Upper lobe of left lung (tissue), 6 donors: ENCODE data around the gene AGAP3. TPM values are rescaled to one million over a fixed set of nuclear protein-coding genes. Genes with fewer than 3 reads are reported as not detected.

Experiments used
- ATAC-seq, 2 donors: fragments of 200-7000 bp; cut with Tn5 transposase; one replicate each; pipeline ENCODE4 v1.9.1; 2022; ENCODE audit warnings: mild to moderate bottlenecking in 2 of 2, moderate library complexity in 2 of 2; ENCODE audit not compliant: low FRiP score in 2 of 2
- DNase-seq, 2 donors: peaks; one replicate each; pipeline ENCODE4 v3.0.0-alpha.2; 2019 to 2020
- H3K27ac ChIP-seq, 4 donors: fragments of 200-600 bp; sonication (generic); one replicate each; pipeline ENCODE4 v1.5.1; 2016 to 2019
- H3K27me3 ChIP-seq, 4 donors: fragments of 200-600 bp; sonication (generic); one replicate each; pipeline ENCODE4 v1.5.1; 2017 to 2019
- H3K36me3 ChIP-seq, 4 donors: fragments of 200-600 bp; sonication (generic); one replicate each; pipeline ENCODE4 v1.5.1; 2016 to 2019
- H3K4me1 ChIP-seq, 4 donors: fragments of 200-600 bp; sonication (generic); one replicate each; pipeline ENCODE4 v1.5.1; 2018 to 2019
- H3K4me3 ChIP-seq, 4 donors: fragments of 200-600 bp; sonication (generic); one replicate each; pipeline ENCODE4 v1.5.1; 2017 to 2019; ENCODE audit warnings: mild to moderate bottlenecking in 2 of 4, moderate library complexity in 1 of 4
- H3K9me3 ChIP-seq, 4 donors: fragments of 200-600 bp; sonication (generic); one replicate each; pipeline ENCODE4 v1.5.1; 2018 to 2019
- EP300 ChIP-seq, 4 donors: sonication (generic); formaldehyde crosslinking; IDR thresholded peaks; one replicate each; pipeline ENCODE4 v1.5.1; 2017; ENCODE audit warnings: antibody characterized with exemption in 4 of 4, control low read depth in 2 of 4
- POLR2A ChIP-seq, 4 donors: fragments of 450-650 bp; IDR thresholded peaks; one replicate each; pipeline ENCODE4 v1.5.1; 2016 to 2017; ENCODE audit warnings: antibody characterized with exemption in 4 of 4, mild to moderate bottlenecking in 2 of 4
- POLR2AphosphoS5 ChIP-seq, 2 donors: sonication (generic); formaldehyde crosslinking; IDR thresholded peaks; one replicate each; pipeline ENCODE4 v1.5.1; 2017; ENCODE audit warnings: antibody characterized with exemption in 2 of 2
- WGBS, 2 donors: methylation state at CpG; one replicate each; pipeline ENCODE4 v1.1.5; 2017 to 2018; 5-methylcytosine and 5-hydroxymethylcytosine counted together
- total RNA-seq, 6 donors: library from RNA; depleted of rRNA in 4 of 6; stranded (reverse); fragments of >200 nt in 4 of 6; gene quantifications; one replicate each; pipeline versions ENCODE4 v1.1.0 to v1.2.1, GENCODE V29; 2016 to 2021
- TF ChIP-seq, protein P1 (sequence below), 6 experiments: fragments of 450-650 bp in 4 of 6; fragments of 200-600 bp in 2 of 6; sonication (generic) in 2 of 6; IDR thresholded peaks; one replicate each; pipeline ENCODE4 v1.5.1; 2016 to 2019; ENCODE audit warnings: antibody characterized with exemption in 6 of 6
- donor health status: DM: no; HTN: no; CAD: no; lungs with moderate emphysema.
- donor health status: DM: no; HTN: yes; CAD: no; lungs with severe emphysema.

AGAP3 gene
- total RNA-seq, 6 donors from 2014 or later = 122 to 350 (median 182) TPM

DNA sequence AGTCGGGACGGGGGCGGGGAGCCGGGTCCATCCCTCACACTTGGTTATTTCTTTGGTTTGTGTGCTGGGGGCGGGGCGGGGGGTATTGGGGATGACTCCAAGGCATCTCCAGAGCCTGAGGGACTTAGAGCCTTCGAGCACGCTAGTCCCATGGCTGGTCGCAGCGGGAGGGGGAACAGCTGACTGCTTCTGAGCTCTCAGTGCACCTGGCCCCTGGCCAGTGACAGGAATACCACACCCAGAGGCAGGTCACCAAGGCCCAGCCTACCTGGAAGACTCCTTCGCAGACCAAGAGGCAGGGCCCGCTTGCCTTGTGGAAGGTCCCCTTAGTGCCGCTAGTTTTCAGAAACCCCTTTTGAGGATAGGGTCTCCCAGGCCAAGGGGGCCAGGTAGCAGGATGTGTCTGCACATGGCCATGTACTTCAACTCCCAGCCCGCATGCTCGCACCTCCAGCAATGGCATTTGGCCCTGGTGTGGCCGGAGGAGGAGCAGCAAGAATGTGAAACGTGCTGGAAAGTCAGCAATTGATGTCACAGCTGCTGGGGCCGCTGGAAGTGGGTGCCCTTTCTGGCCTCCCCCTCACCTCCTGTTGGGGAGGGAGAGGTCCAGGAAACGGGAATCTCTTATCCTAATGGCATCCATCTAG lies 40.3 kb downstream of the AGAP3 start:
- no peak for DNase-seq
- TF ChIP-seq EP300 (IDR thresholded peaks at IDR 0.05) = no peak
- TF ChIP-seq POLR2A (IDR thresholded peaks at IDR 0.05) = no peak
- TF ChIP-seq POLR2AphosphoS5 (IDR thresholded peaks at IDR 0.05) = no peak
- TF ChIP-seq, protein P1, sequence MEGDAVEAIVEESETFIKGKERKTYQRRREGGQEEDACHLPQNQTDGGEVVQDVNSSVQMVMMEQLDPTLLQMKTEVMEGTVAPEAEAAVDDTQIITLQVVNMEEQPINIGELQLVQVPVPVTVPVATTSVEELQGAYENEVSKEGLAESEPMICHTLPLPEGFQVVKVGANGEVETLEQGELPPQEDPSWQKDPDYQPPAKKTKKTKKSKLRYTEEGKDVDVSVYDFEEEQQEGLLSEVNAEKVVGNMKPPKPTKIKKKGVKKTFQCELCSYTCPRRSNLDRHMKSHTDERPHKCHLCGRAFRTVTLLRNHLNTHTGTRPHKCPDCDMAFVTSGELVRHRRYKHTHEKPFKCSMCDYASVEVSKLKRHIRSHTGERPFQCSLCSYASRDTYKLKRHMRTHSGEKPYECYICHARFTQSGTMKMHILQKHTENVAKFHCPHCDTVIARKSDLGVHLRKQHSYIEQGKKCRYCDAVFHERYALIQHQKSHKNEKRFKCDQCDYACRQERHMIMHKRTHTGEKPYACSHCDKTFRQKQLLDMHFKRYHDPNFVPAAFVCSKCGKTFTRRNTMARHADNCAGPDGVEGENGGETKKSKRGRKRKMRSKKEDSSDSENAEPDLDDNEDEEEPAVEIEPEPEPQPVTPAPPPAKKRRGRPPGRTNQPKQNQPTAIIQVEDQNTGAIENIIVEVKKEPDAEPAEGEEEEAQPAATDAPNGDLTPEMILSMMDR (IDR thresholded peaks at IDR 0.05) = no peak
- Histone ChIP-seq H3K27ac (no peak overlapping the region), H3K9me3 (no peaks in the 10 kb centered on the region), H3K4me3 (no peak overlapping the region), H3K36me3 (peaks cover 30 to 91% (median 71%) of the 10 kb centered on the region in 4 donors), H3K27me3 (no peaks in the 10 kb centered on the region), H3K4me1 (peaks cover 10 to 27% (median 14%) of the 10 kb centered on the region in 4 donors)
- ATAC-seq = no peak
- WGBS, 2 donors = 68 to 85% methylated on average over 14 to 18 of the region's 19 CpGs

DNA sequence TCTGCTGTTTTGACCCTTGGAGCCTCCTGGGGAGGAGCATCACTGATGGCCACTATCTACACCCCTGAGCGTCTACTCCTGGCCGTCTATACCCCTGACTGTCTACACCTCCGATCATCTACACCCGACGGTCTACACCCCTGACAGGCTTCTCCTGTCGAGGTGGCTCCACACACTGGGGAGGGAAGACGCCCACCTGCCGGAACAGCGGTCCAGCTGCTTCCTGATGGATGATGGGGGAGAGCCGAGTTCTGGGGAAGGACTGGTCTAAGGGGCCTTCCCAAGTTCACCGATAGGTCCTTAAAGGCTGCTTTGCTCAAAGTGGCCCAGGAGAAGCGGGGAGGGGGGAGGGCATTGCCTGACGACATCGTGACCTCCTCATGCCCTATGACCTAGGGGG lies 41.9 kb downstream of the AGAP3 start:
- no peak for TF ChIP-seq POLR2AphosphoS5 (IDR thresholded peaks at IDR 0.05)
- TF ChIP-seq EP300 (IDR thresholded peaks at IDR 0.05) = no peak
- no peak for TF ChIP-seq POLR2A (IDR thresholded peaks at IDR 0.05)
- TF ChIP-seq, protein P1 (IDR thresholded peaks at IDR 0.05) = no peak
- no peak for DNase-seq
- WGBS, 2 donors = 82 to 83% methylated on average over 13 to 14 of the region's 14 CpGs
- Histone ChIP-seq H3K4me3 (no peak overlapping the region), H3K27me3 (no peaks in the 10 kb centered on the region), H3K4me1 (peaks cover 10 to 27% (median 14%) of the 10 kb centered on the region in 4 donors), H3K27ac (no peak overlapping the region), H3K9me3 (no peaks in the 10 kb centered on the region), H3K36me3 (peaks cover 30 to 91% (median 70%) of the 10 kb centered on the region in 4 donors)
- no peak for ATAC-seq

DNA sequence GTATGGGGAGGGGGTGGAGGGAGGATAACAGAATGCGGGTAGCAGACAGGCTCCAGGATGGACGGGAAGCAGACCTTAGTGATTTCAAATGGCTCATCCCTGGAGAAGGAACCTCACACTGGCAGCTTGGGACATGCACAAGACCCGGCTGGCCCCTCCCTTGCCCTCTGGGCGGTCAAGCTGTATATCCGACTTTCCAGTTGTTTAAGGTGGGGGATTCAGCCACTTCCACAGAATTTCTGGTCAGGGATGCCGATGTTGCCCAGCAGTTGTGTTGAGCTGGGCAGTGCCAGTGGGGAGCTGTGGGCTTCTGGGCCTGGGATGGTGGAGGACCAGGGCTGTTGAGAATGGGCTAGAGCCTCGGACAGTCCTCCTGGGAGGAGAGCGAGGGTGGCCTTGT lies 42.4 kb downstream of the AGAP3 start:
- ATAC-seq (no peak), DNase-seq (no peak)
- H3K4me1 ChIP-seq = peaks cover 10 to 23% (median 14%) of the 10 kb centered on the region in 4 donors
- no peaks in the 10 kb centered on the region for H3K9me3 ChIP-seq
- 83 to 93% methylated on average over 6 to 8 of the region's 8 CpGs for WGBS, 2 donors
- no peak overlapping the region for H3K27ac ChIP-seq
- H3K4me3 ChIP-seq = no peak overlapping the region
- H3K27me3 ChIP-seq = no peaks in the 10 kb centered on the region
- H3K36me3 ChIP-seq = peaks cover 31 to 91% (median 69%) of the 10 kb centered on the region in 4 donors
- TF ChIP-seq, protein P1 (IDR thresholded peaks at IDR 0.05) = no peak
- TF ChIP-seq EP300 (IDR thresholded peaks at IDR 0.05) (no peak), POLR2AphosphoS5 (IDR thresholded peaks at IDR 0.05) (no peak), POLR2A (IDR thresholded peaks at IDR 0.05) (no peak)

DNA sequence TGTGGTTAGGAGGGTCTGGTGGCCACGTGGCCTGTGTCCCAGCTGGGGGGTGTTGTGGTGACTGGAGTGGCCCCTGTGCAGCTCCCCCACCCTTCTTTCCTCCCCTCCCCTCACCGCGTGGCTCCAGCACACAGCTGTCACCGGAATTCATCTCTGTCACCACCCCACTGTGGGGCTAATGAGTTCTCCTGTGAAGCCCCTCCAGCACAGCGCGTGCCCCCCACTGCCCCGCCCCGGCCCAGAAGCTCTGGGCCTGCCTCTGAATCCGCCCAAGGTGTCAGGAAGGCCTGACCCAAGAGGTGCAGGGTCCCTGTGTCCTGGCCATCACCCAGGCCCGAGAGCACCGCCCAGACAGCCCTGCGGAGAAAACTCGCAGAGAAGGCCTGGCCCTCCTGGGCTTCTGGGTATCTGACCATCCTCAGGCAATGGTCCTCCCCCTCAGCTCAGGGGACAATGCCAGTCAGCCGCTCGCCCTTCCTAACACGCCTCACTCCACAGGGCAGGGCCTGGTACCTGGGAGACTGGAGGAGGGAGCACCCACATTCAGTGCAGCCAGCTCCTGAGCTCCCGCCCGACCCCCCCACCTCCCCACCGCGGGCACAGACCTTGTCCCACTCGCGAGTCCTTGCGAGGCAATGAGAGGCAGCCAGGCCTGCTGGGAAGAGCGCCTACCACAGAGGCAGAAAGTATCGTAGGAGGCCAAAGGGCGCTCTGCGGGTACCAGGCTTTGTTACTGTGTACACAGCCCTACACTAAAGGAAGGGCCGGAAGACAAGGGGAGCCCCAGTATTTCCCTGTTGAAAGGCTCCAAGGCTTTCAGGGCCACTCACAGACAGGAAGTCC lies 43.1 kb downstream of the AGAP3 start:
- no peaks in the 10 kb centered on the region for H3K9me3 ChIP-seq
- 88 to 95% methylated on average over 10 to 26 of the region's 28 CpGs for WGBS, 2 donors
- no peaks in the 10 kb centered on the region for H3K27me3 ChIP-seq
- peaks cover 5 to 21% (median 9%) of the 10 kb centered on the region in 4 donors for H3K4me1 ChIP-seq
- no peak for DNase-seq
- H3K27ac ChIP-seq = no peak overlapping the region
- TF ChIP-seq POLR2A (IDR thresholded peaks at IDR 0.05) (no peak), EP300 (IDR thresholded peaks at IDR 0.05) (no peak), POLR2AphosphoS5 (IDR thresholded peaks at IDR 0.05) (no peak)
- TF ChIP-seq, protein P1 (IDR thresholded peaks at IDR 0.05) = no peak
- H3K4me3 ChIP-seq = no peak overlapping the region
- peaks cover 31 to 92% (median 73%) of the 10 kb centered on the region in 4 donors for H3K36me3 ChIP-seq
- ATAC-seq = no peak
